Keratinocyte (primary cell): ENCODE data around the gene GPR173. TPM values are rescaled to one million over a fixed set of nuclear protein-coding genes. Genes with fewer than 3 reads are reported as not detected.

Experiments used
- DNase-seq: peaks from one replicate; pipeline ENCODE4 v3.0.0-alpha.2; 2011; ENCODE audit warnings: low read depth, missing footprints, low spot score
- FAIRE-seq: peaks from 2 replicates; lab custom pipeline; 2011; peaks lifted over from hg19 to GRCh38; lab: Jason Lieb, UNC
- H2AFZ ChIP-seq: 2 replicates; pipeline ENCODE4 v1.6.0; 2012; ENCODE audit warnings: low read length, control low read depth, inconsistent platforms; ENCODE audit not compliant: control insufficient read depth
- H3K27ac ChIP-seq: 2 replicates; pipeline ENCODE4 v1.5.1; 2011; ENCODE audit warnings: low read length; ENCODE audit not compliant: control insufficient read depth, insufficient read depth
- H3K27me3 ChIP-seq: 3 replicates; pipeline ENCODE4 v1.6.0; 2011; ENCODE audit warnings: low read length; ENCODE audit not compliant: control insufficient read depth, insufficient read depth; ENCODE audit errors: extremely low read depth
- H3K36me3 ChIP-seq, 2 experiments: 2 replicates in 1 of 2; 3 replicates in 1 of 2; pipeline ENCODE4 v1.5.1; 2011; ENCODE audit warnings: low read length in 2 of 2, mild to moderate bottlenecking in 1 of 2; ENCODE audit not compliant: control insufficient read depth in 2 of 2, insufficient read depth in 2 of 2; ENCODE audit errors: extremely low read depth in 1 of 2
- H3K4me1 ChIP-seq: 3 replicates; pipeline ENCODE4 v1.5.1; 2011; ENCODE audit warnings: low read length; ENCODE audit not compliant: control insufficient read depth, insufficient read depth; ENCODE audit errors: extremely low read depth
- H3K4me2 ChIP-seq: 3 replicates; pipeline ENCODE4 v1.6.0; 2011; ENCODE audit warnings: low read depth, low read length; ENCODE audit not compliant: control insufficient read depth, insufficient read depth; ENCODE audit errors: extremely low read depth
- H3K4me3 ChIP-seq, 3 experiments: fragments of 200-600 bp in 1 of 3; sonication (generic) in 1 of 3; 2 replicates in 2 of 3; 3 replicates in 1 of 3; pipeline ENCODE4 v1.5.1; 2011 to 2016; ENCODE audit warnings: low read length in 3 of 3, mild to moderate bottlenecking in 3 of 3, control low read depth in 2 of 3, inconsistent platforms in 1 of 3, low read depth in 1 of 3, mixed read lengths in 1 of 3, mixed run types in 1 of 3, moderate library complexity in 1 of 3; ENCODE audit not compliant: control insufficient read depth in 2 of 3, insufficient read depth in 2 of 3; ENCODE audit errors: extremely low read depth in 1 of 3
- H3K79me2 ChIP-seq: 2 replicates; pipeline ENCODE4 v1.6.0; 2012; ENCODE audit warnings: low read length; ENCODE audit not compliant: control insufficient read depth, insufficient read depth
- H3K9ac ChIP-seq: 3 replicates; pipeline ENCODE4 v1.6.0; 2011; ENCODE audit warnings: low read length; ENCODE audit not compliant: control insufficient read depth, insufficient read depth; ENCODE audit errors: extremely low read depth
- H3K9me1 ChIP-seq: 3 replicates; pipeline ENCODE4 v1.6.0; 2011; ENCODE audit warnings: low read length; ENCODE audit not compliant: control insufficient read depth, insufficient read depth; ENCODE audit errors: extremely low read depth
- H3K9me3 ChIP-seq: 2 replicates; pipeline ENCODE4 v1.5.1; 2012; ENCODE audit warnings: low read depth, low read length; ENCODE audit not compliant: control insufficient read depth
- H4K20me1 ChIP-seq: 3 replicates; pipeline ENCODE4 v1.6.0; 2011; ENCODE audit warnings: low read length; ENCODE audit not compliant: control insufficient read depth, insufficient read depth; ENCODE audit errors: extremely low read depth
- EZH2 ChIP-seq: IDR thresholded peaks from one replicate; pipeline ENCODE4 v1.6.1; 2012; ENCODE audit warnings: inconsistent platforms, mild to moderate bottlenecking, low read length, moderate library complexity
- dilution Hi-C: fragments of 300-500 bp; cut with MboI; formaldehyde crosslinking; loops from one replicate; pipeline ENCODE4 v1.7.0; 2020; ENCODE audit warnings: low sequenced_read_pairs; ENCODE audit not compliant: extremely low pct_ligation_motif_present
- polyA plus RNA-seq, 5 experiments: library from polyadenylated mRNA; depleted of rRNA in 3 of 5; stranded (reverse) in 3 of 5; stranded (forward) in 1 of 5; unstranded in 1 of 5; fragments of >200 nt; gene quantifications; 1 replicate in 1 of 5; 2 replicates in 3 of 5; 3 replicates in 1 of 5; pipeline versions ENCODE4 v1.2.1 to v1.2.3, GENCODE V29; 2011 to 2012; ENCODE audit warnings: missing spikeins in 2 of 5, low read depth in 1 of 5, low replicate concordance in 1 of 5
- small RNA-seq, 3 experiments: library from RNA; depleted of rRNA; stranded (forward); fragments of <200 nt; gene quantifications; one replicate each; pipeline ENCODE3, GENCODE V24; 2012; ENCODE audit warnings: low read depth in 3 of 3, low replicate concordance in 1 of 3; ENCODE audit not compliant: insufficient read length in 3 of 3
- TF ChIP-seq, protein P1 (sequence below), 3 experiments: IDR thresholded peaks in 1 of 3; conservative IDR thresholded peaks in 1 of 3; optimal IDR thresholded peaks in 1 of 3; 2 replicates in 2 of 3; 3 replicates in 1 of 3; pipeline versions ENCODE3 to v1.5.1; 2011; ENCODE audit warnings: low read length in 3 of 3, mild to moderate bottlenecking in 3 of 3, moderate library complexity in 2 of 3, control low read depth in 1 of 3, inconsistent platforms in 1 of 3; ENCODE audit not compliant: insufficient read depth in 2 of 3; ENCODE audit errors: extremely low read depth in 1 of 3

GPR173 gene
- polyA plus RNA-seq, 1 donor (not counting 4 experiments of a cell fraction or from before 2014, with no cell fraction given), result 0.08 TPM

DNA sequence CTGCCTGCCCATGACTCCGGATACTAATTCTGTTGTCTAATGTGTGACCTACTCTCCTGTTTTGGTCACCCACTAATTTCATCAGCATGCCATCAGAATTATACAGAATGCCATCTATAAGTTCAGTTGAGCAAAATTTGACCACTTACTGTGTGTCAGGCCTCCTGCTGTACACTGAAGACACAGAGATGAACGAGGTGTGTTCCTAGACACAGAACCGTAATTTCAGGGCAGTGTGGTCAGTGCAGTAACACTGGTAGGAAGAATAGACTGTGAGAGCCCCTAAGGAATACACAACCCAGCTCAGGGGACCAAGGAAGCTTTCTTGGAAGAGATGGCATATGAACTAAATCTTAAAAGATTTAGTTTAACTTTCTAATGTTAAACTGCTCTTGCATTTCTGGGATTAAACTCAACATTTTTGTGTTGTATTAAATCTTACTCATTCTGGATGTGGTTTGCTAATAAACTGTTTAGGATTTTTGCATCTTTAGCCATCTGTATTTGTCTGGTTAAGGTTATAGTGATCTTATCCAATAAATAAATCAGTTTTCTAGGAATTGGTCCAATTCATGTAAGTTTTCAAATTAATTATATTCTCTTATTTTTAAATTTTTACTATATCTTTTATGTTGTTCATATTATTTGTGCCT, 79.6 kb downstream of the GPR173 start:
- Histone ChIP-seq H3K9me3 (no peaks in the 10 kb centered on the region), H3K27me3 (no peaks in the 10 kb centered on the region), H3K79me2 (no peaks in the 10 kb centered on the region), H3K4me3 (no peak overlapping the region), H2AFZ (no peak overlapping the region), H3K9me1 (no peaks in the 10 kb centered on the region), H4K20me1 (no peaks in the 10 kb centered on the region), H3K9ac (no peak overlapping the region), H3K36me3 (no peaks in the 10 kb centered on the region), H3K4me1 (peaks cover 2% of the 10 kb centered on the region), H3K4me2 (no peak overlapping the region), H3K27ac (no peak overlapping the region)
- no peak for DNase-seq
- dilution Hi-C loops, result no loop called here
- TF ChIP-seq, protein P1, sequence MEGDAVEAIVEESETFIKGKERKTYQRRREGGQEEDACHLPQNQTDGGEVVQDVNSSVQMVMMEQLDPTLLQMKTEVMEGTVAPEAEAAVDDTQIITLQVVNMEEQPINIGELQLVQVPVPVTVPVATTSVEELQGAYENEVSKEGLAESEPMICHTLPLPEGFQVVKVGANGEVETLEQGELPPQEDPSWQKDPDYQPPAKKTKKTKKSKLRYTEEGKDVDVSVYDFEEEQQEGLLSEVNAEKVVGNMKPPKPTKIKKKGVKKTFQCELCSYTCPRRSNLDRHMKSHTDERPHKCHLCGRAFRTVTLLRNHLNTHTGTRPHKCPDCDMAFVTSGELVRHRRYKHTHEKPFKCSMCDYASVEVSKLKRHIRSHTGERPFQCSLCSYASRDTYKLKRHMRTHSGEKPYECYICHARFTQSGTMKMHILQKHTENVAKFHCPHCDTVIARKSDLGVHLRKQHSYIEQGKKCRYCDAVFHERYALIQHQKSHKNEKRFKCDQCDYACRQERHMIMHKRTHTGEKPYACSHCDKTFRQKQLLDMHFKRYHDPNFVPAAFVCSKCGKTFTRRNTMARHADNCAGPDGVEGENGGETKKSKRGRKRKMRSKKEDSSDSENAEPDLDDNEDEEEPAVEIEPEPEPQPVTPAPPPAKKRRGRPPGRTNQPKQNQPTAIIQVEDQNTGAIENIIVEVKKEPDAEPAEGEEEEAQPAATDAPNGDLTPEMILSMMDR (optimal IDR thresholded peaks at IDR 0.05 in 1 of 3, IDR thresholded peaks at IDR 0.05 in 1 of 3, conservative IDR thresholded peaks at IDR 0.05 in 1 of 3; ENCODE audit: extremely low read depth in 1 of 3, insufficient read depth in 2 of 3, low read length in 3 of 3), result no peak
- no peak for TF ChIP-seq EZH2
- FAIRE-seq, result no peak

Small RNA genes within 50 kb of the gene (small RNA-seq; reads per million reads assigned to genes)
- gene AL591212.2, result 0 reads per million in 3 experiments

Other genes starting within 250 kb of the GPR173 start
- not detected in 3 replicates for gene XAGE5, start 237.5 kb upstream of the GPR173 start, polyA plus RNA-seq
- gene XAGE3, start 180.7 kb upstream of the GPR173 start, polyA plus RNA-seq, result not detected in 3 replicates
- 12.0 to 16.8 TPM (median 12.4 TPM) in 3 replicates for gene FAM156B, start 151.5 kb upstream of the GPR173 start, polyA plus RNA-seq
- 11.2 to 17.2 TPM (median 12.8 TPM) in 3 replicates for gene FAM156A, start 90.3 kb upstream of the GPR173 start, polyA plus RNA-seq
- 13.9 to 20.2 TPM (median 17.9 TPM) in 3 replicates for gene TSPYL2, start 33.6 kb downstream of the GPR173 start, polyA plus RNA-seq
- gene KANTR, start 45.4 kb downstream of the GPR173 start, polyA plus RNA-seq, result 1.9 to 4.7 TPM (median 3.8 TPM) in 3 replicates
- 44.0 to 48.3 TPM (median 46.0 TPM) in 3 replicates for gene KDM5C, start 176.4 kb downstream of the GPR173 start, polyA plus RNA-seq
- 3.9 to 7.7 TPM (median 4.7 TPM) in 3 replicates for gene IQSEC2, start 232.8 kb downstream of the GPR173 start, polyA plus RNA-seq